ENCODE data around the gene PRUNE2. TPM values are rescaled to one million over a fixed set of nuclear protein-coding genes. Genes with fewer than 3 reads are reported as not detected.

Gene PRUNE2
- total RNA-seq, 2 experiments from 2014 or later, result 0.53 to 0.57 TPM

GRCh38 chr9:76729116-76729515 lies 176.8 kb downstream of the PRUNE2 start:
- no peak overlapping the region for H3K4me3 Mint-ChIP-seq
- ATAC-seq (no peak), DNase-seq (no peak)
- H3K9me3 Mint-ChIP-seq (ENCODE audit: low read depth), result no peaks in the 10 kb centered on the region
- H3K4me1 Mint-ChIP-seq, result no peaks in the 10 kb centered on the region
- ChIA-PET CTCF (interaction anchor here (0.7 to 0.9 kb wide), 2 partner anchors 89 to 139 kb away, joined by 3 to 4 read pairs; no protein-coding TSS in a partner anchor), POLR2A (no interaction called here)
- no peak overlapping the region for H3K27ac Mint-ChIP-seq
- intact Hi-C loops (cut with DNase I, micrococcal nuclease), result no loop called here
- H3K36me3 Mint-ChIP-seq (ENCODE audit: low read depth), result no peaks in the 10 kb centered on the region
- peaks cover 20% of the 10 kb centered on the region for H3K27me3 Mint-ChIP-seq

- Mint-ChIP-seq H3K9me3 (ENCODE audit: low read depth) (no peaks in the 10 kb centered on the region), H3K4me1 (no peaks in the 10 kb centered on the region), H3K4me3 (no peak overlapping the region), H3K27me3 (peaks cover 24% of the 10 kb centered on the region), H3K27ac (no peak overlapping the region), H3K36me3 (ENCODE audit: low read depth) (no peaks in the 10 kb centered on the region)
- ATAC-seq (no peak), DNase-seq (no peak)
- ChIA-PET CTCF (interaction anchor here (1.2 kb wide), 1 partner anchor 16 kb away, joined by 4 read pairs; no protein-coding TSS in a partner anchor), POLR2A (interaction anchor here (0.6 kb wide), 1 partner anchor 432 kb away, joined by 9 read pairs; no protein-coding TSS in a partner anchor)
- intact Hi-C loops (cut with DNase I, micrococcal nuclease), result no loop called here
These were observed 180.0 kb downstream of the PRUNE2 start for GRCh38 chr9:76725885-76726284.

- no peak overlapping the region for H3K4me3 Mint-ChIP-seq
- no peaks in the 10 kb centered on the region for H3K4me1 Mint-ChIP-seq
- peaks cover 24% of the 10 kb centered on the region for H3K27me3 Mint-ChIP-seq
- POLR2A ChIA-PET, result no interaction called here
- CTCF ChIA-PET, result interaction anchor here (0.6 to 1.2 kb wide), 2 partner anchors 15 to 732 kb away, joined by 4 read pairs; no protein-coding TSS in a partner anchor
- no peak overlapping the region for H3K27ac Mint-ChIP-seq
- DNase-seq (no peak), ATAC-seq (no peak)
- intact Hi-C loops (cut with DNase I, micrococcal nuclease), result no loop called here
- no peaks in the 10 kb centered on the region for H3K9me3 Mint-ChIP-seq (ENCODE audit: low read depth)
- no peaks in the 10 kb centered on the region for H3K36me3 Mint-ChIP-seq (ENCODE audit: low read depth)
These were observed 180.8 kb downstream of the PRUNE2 start for GRCh38 chr9:76725011-76725546.

GRCh38 chr9:76720245-76720644 lies 185.7 kb downstream of the PRUNE2 start:
- Mint-ChIP-seq H3K36me3 (ENCODE audit: low read depth) (no peaks in the 10 kb centered on the region), H3K9me3 (ENCODE audit: low read depth) (no peaks in the 10 kb centered on the region), H3K4me3 (no peak overlapping the region), H3K27me3 (peaks cover 18% of the 10 kb centered on the region), H3K27ac (no peak overlapping the region), H3K4me1 (no peaks in the 10 kb centered on the region)
- CTCF ChIA-PET, result interaction anchor here (0.9 kb wide), 1 partner anchor 16 kb away, joined by 3 read pairs; no protein-coding TSS in a partner anchor
- POLR2A ChIA-PET, result no interaction called here
- intact Hi-C loops (cut with DNase I, micrococcal nuclease), result no loop called here
- ATAC-seq, result no peak
- DNase-seq, result no peak

GRCh38 chr9:76718166-76718565 lies 187.7 kb downstream of the PRUNE2 start:
- ATAC-seq (no peak), DNase-seq (no peak)
- Mint-ChIP-seq H3K27me3 (peaks cover 12% of the 10 kb centered on the region), H3K9me3 (ENCODE audit: low read depth) (no peaks in the 10 kb centered on the region), H3K27ac (no peak overlapping the region), H3K4me1 (no peaks in the 10 kb centered on the region), H3K4me3 (no peak overlapping the region), H3K36me3 (ENCODE audit: low read depth) (no peaks in the 10 kb centered on the region)
- intact Hi-C loops (cut with DNase I, micrococcal nuclease), result no loop called here
- CTCF ChIA-PET, result no interaction called here
- POLR2A ChIA-PET, result no interaction called here

GRCh38 chr9:76717613-76718012 lies 188.3 kb downstream of the PRUNE2 start:
- no peak for ATAC-seq
- H3K9me3 Mint-ChIP-seq (ENCODE audit: low read depth), result no peaks in the 10 kb centered on the region
- H3K36me3 Mint-ChIP-seq (ENCODE audit: low read depth), result no peaks in the 10 kb centered on the region
- H3K27ac Mint-ChIP-seq, result no peak overlapping the region
- H3K27me3 Mint-ChIP-seq, result peaks cover 10% of the 10 kb centered on the region
- H3K4me3 Mint-ChIP-seq, result no peak overlapping the region
- intact Hi-C loops (cut with DNase I, micrococcal nuclease), result no loop called here
- DNase-seq, result no peak
- ChIA-PET POLR2A (no interaction called here), CTCF (no interaction called here)
- no peaks in the 10 kb centered on the region for H3K4me1 Mint-ChIP-seq

- POLR2A ChIA-PET, result no interaction called here
- no peaks in the 10 kb centered on the region for H3K9me3 Mint-ChIP-seq (ENCODE audit: low read depth)
- H3K27me3 Mint-ChIP-seq, result peaks cover 10% of the 10 kb centered on the region
- H3K4me1 Mint-ChIP-seq, result no peaks in the 10 kb centered on the region
- no peaks in the 10 kb centered on the region for H3K36me3 Mint-ChIP-seq (ENCODE audit: low read depth)
- H3K27ac Mint-ChIP-seq, result no peak overlapping the region
- CTCF ChIA-PET, result interaction anchor here (0.5 kb wide), 1 partner anchor 275 kb away, joined by 3 read pairs; no protein-coding TSS in a partner anchor
- intact Hi-C loops (cut with DNase I, micrococcal nuclease), result no loop called here
- H3K4me3 Mint-ChIP-seq, result no peak overlapping the region
- no peak for ATAC-seq
- DNase-seq, result no peak
These were observed 188.7 kb downstream of the PRUNE2 start for GRCh38 chr9:76717176-76717575.

- H3K9me3 Mint-ChIP-seq (ENCODE audit: low read depth), result no peaks in the 10 kb centered on the region
- no peaks in the 10 kb centered on the region for H3K36me3 Mint-ChIP-seq (ENCODE audit: low read depth)
- intact Hi-C loops (cut with DNase I, micrococcal nuclease), result no loop called here
- POLR2A ChIA-PET, result no interaction called here
- no peak overlapping the region for H3K4me3 Mint-ChIP-seq
- DNase-seq (no peak), ATAC-seq (no peak)
- no peaks in the 10 kb centered on the region for H3K4me1 Mint-ChIP-seq
- peaks cover 12% of the 10 kb centered on the region for H3K27me3 Mint-ChIP-seq
- CTCF ChIA-PET, result no interaction called here
- H3K27ac Mint-ChIP-seq, result no peak overlapping the region
These were observed 189.7 kb downstream of the PRUNE2 start for GRCh38 chr9:76716085-76716672.

- Mint-ChIP-seq H3K27me3 (peaks cover 18% of the 10 kb centered on the region), H3K4me3 (no peak overlapping the region), H3K36me3 (ENCODE audit: low read depth) (no peaks in the 10 kb centered on the region), H3K27ac (no peak overlapping the region), H3K9me3 (ENCODE audit: low read depth) (no peaks in the 10 kb centered on the region), H3K4me1 (no peaks in the 10 kb centered on the region)
- DNase-seq (no peak), ATAC-seq (no peak)
- CTCF ChIA-PET, result interaction anchor here (0.5 kb wide), 1 partner anchor 22 kb away, joined by 5 read pairs; no protein-coding TSS in a partner anchor
- POLR2A ChIA-PET, result no interaction called here
- intact Hi-C loops (cut with DNase I, micrococcal nuclease), result no loop called here
These were observed 192.5 kb downstream of the PRUNE2 start for GRCh38 chr9:76713381-76713780.

- Mint-ChIP-seq H3K4me1 (no peaks in the 10 kb centered on the region), H3K27me3 (peaks cover 23% of the 10 kb centered on the region), H3K4me3 (no peak overlapping the region), H3K9me3 (ENCODE audit: low read depth) (no peaks in the 10 kb centered on the region), H3K27ac (no peak overlapping the region), H3K36me3 (ENCODE audit: low read depth) (no peaks in the 10 kb centered on the region)
- CTCF ChIA-PET, result interaction anchor here (0.9 kb wide), 1 partner anchor 265 kb away, joined by 3 read pairs; no protein-coding TSS in a partner anchor
- ATAC-seq, result no peak
- POLR2A ChIA-PET, result no interaction called here
- intact Hi-C loops (cut with DNase I, micrococcal nuclease), result loop anchor here in 1 of 2 experiments (10.0 kb wide), 1 partner anchor 404 kb away; no protein-coding TSS in a partner anchor
- DNase-seq, result no peak
These were observed 196.9 kb downstream of the PRUNE2 start for GRCh38 chr9:76709020-76709419.

GRCh38 chr9:76707510-76707909 lies 198.4 kb downstream of the PRUNE2 start:
- CTCF ChIA-PET, result interaction anchor here (0.6 to 1.1 kb wide), 4 partner anchors 16 to 253 kb away, joined by 3 to 5 read pairs (median 4); no protein-coding TSS in a partner anchor
- intact Hi-C loops (cut with DNase I, micrococcal nuclease), result loop anchor here in 1 of 2 experiments (10.0 kb wide), 1 partner anchor 403 kb away; no protein-coding TSS in a partner anchor
- H3K4me1 Mint-ChIP-seq, result no peaks in the 10 kb centered on the region
- DNase-seq (no peak), ATAC-seq (no peak)
- no peaks in the 10 kb centered on the region for H3K36me3 Mint-ChIP-seq (ENCODE audit: low read depth)
- no peak overlapping the region for H3K27ac Mint-ChIP-seq
- H3K27me3 Mint-ChIP-seq, result peaks cover 26% of the 10 kb centered on the region
- no peak overlapping the region for H3K4me3 Mint-ChIP-seq
- POLR2A ChIA-PET, result no interaction called here
- H3K9me3 Mint-ChIP-seq (ENCODE audit: low read depth), result no peaks in the 10 kb centered on the region

All from activated CD4-positive, alpha-beta T cell treated with anti-CD3 and anti-CD28 coated beads for 36 hours (primary cell).